A549 (cell line): ENCODE measurements around the gene ADGRA3.

Experiments used
- CTCF ChIP-seq: fragments of >200 bp; sonication (Bioruptor Twin); formaldehyde crosslinking; IDR thresholded peaks from 3 replicates; pipeline ENCODE4 v1.5.1; 2016
- ESRRA ChIP-seq: fragments of 150-350 bp; IDR thresholded peaks from 2 replicates; pipeline ENCODE4 v1.6.1; 2014; ENCODE audit warnings: mild to moderate bottlenecking, low read length, borderline replicate concordance
- GATA3 ChIP-seq: IDR thresholded peaks from 2 replicates; pipeline ENCODE4 v1.6.1; 2012; ENCODE audit warnings: borderline replicate concordance
- JUNB ChIP-seq: fragments of >200 bp; sonication (Bioruptor Twin); formaldehyde crosslinking; IDR thresholded peaks from 2 replicates; pipeline ENCODE4 v1.6.1; 2016
- POLR2A ChIP-seq: IDR thresholded peaks from 2 replicates; pipeline ENCODE4 v1.6.1; 2012; ENCODE audit warnings: mild to moderate bottlenecking, low read length
- RAD21 ChIP-seq, 2 experiments: fragments of >200 bp in 1 of 2; sonication (Bioruptor Twin) in 1 of 2; formaldehyde crosslinking in 1 of 2; IDR thresholded peaks in 1 of 2; conservative IDR thresholded peaks in 1 of 2; 2 replicates in 1 of 2; 3 replicates in 1 of 2; pipeline ENCODE4 v1.6.1; 2012 to 2018; ENCODE audit warnings: inconsistent platforms in 1 of 2

GRCh38 chr4:22410645-22411247, 105.1 kb downstream of the ADGRA3 start:
- TF ChIP-seq CTCF (peak; percentile 26; the same call in 2 of the 3 replicates), GATA3 (no peak), RAD21 (conservative IDR thresholded peaks at IDR 0.05 in 1 of 2, IDR thresholded peaks at IDR 0.05 in 1 of 2) (peak; percentile 40 to 60; a peak in 4 of 5 replicates), JUNB (no peak), ESRRA (no peak), POLR2A (no peak)
